ENCODE data around the gene SUPT16H. TPM values are rescaled to one million over a fixed set of nuclear protein-coding genes. Genes with fewer than 3 reads are reported as not detected.

SUPT16H gene
- total RNA-seq, 1 donor from 2014 or later = 122 TPM

Other genes with a start within 250 kb of the SUPT16H start
- 0.17 TPM in 1 of 2 replicates, not detected in the other for gene OR5AU1, start 228.0 kb downstream of the SUPT16H start, total RNA-seq (ENCODE audit: low replicate concordance)
- 474 and 692 TPM in 2 replicates for gene HNRNPC, start 114.6 kb downstream of the SUPT16H start, total RNA-seq (ENCODE audit: low replicate concordance)
- 0.19 and 0.63 TPM in 2 replicates for gene RPGRIP1, start 103.9 kb downstream of the SUPT16H start, total RNA-seq (ENCODE audit: low replicate concordance)
- 90.4 and 112 TPM in 2 replicates for gene CHD8, start 72.1 kb upstream of the SUPT16H start, total RNA-seq (ENCODE audit: low replicate concordance)
- gene RAB2B, start 92.9 kb upstream of the SUPT16H start, total RNA-seq (ENCODE audit: low replicate concordance) = 20.7 and 29.4 TPM in 2 replicates
- 73.8 and 75.4 TPM in 2 replicates for gene TOX4, start 93.2 kb upstream of the SUPT16H start, total RNA-seq (ENCODE audit: low replicate concordance)
- 50.2 and 68.6 TPM in 2 replicates for gene METTL3, start 127.3 kb upstream of the SUPT16H start, total RNA-seq (ENCODE audit: low replicate concordance)
- 16.2 and 75.8 TPM in 2 replicates for gene SALL2, start 142.3 kb upstream of the SUPT16H start, total RNA-seq (ENCODE audit: low replicate concordance)
- gene OR10G3, start 196.1 kb upstream of the SUPT16H start, total RNA-seq (ENCODE audit: low replicate concordance) = not detected in 2 replicates